Measurements from ENCODE around the gene ITGB4.

ITGB4 gene

DNA sequence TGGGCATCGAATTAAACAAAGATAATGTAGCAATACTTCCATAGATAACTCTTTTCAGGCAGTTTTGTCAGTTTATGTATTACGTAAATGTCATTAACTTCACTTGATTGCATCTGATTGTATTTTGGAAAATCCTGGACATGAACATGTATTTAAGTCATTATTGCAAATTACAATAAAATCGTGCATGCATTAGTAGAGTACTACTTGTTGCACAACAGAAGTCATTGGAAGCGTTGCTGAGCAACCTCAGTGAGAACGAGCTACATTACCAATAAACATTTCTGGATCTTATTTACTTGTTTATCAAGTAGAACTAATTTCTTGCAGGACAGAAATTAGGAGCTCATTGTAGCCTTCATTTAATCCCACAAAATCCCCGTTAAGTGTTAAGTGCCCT lies 70.0 kb downstream of the ITGB4 start:
- no peak overlapping the region for H3K4me3 ChIP-seq (ENCODE audit: low read depth, low read length)
- TF ChIP-seq, protein P1, sequence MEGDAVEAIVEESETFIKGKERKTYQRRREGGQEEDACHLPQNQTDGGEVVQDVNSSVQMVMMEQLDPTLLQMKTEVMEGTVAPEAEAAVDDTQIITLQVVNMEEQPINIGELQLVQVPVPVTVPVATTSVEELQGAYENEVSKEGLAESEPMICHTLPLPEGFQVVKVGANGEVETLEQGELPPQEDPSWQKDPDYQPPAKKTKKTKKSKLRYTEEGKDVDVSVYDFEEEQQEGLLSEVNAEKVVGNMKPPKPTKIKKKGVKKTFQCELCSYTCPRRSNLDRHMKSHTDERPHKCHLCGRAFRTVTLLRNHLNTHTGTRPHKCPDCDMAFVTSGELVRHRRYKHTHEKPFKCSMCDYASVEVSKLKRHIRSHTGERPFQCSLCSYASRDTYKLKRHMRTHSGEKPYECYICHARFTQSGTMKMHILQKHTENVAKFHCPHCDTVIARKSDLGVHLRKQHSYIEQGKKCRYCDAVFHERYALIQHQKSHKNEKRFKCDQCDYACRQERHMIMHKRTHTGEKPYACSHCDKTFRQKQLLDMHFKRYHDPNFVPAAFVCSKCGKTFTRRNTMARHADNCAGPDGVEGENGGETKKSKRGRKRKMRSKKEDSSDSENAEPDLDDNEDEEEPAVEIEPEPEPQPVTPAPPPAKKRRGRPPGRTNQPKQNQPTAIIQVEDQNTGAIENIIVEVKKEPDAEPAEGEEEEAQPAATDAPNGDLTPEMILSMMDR (IDR thresholded peaks at IDR 0.05; ENCODE audit: insufficient read depth, low read depth, low read length, missing control alignments): no peak
- no peak for DNase-seq (ENCODE audit: low read depth)

DNA sequence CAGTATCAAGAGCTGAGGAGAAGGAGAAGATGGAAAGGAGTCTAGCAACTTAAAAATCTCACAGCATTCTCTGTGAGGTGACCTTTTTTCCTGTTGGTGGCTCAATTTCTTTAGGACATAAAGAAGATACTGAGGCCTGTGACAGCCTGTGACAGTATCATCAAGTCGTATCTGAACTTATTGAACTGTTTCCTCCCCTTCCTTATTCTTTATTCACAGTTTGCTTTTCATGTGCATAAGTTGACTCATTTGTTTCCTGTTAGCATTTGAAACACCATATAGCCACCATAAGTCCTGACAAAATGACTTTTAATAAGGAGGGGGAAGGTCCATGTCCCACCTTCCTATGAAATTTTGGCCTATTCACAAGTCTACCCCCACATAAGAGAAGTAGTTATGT lies 72.2 kb downstream of the ITGB4 start:
- TF ChIP-seq, protein P1 (IDR thresholded peaks at IDR 0.05; ENCODE audit: insufficient read depth, low read depth, low read length, missing control alignments): no peak
- no peak for DNase-seq (ENCODE audit: low read depth)
- no peak overlapping the region for H3K4me3 ChIP-seq (ENCODE audit: low read depth, low read length)

DNA sequence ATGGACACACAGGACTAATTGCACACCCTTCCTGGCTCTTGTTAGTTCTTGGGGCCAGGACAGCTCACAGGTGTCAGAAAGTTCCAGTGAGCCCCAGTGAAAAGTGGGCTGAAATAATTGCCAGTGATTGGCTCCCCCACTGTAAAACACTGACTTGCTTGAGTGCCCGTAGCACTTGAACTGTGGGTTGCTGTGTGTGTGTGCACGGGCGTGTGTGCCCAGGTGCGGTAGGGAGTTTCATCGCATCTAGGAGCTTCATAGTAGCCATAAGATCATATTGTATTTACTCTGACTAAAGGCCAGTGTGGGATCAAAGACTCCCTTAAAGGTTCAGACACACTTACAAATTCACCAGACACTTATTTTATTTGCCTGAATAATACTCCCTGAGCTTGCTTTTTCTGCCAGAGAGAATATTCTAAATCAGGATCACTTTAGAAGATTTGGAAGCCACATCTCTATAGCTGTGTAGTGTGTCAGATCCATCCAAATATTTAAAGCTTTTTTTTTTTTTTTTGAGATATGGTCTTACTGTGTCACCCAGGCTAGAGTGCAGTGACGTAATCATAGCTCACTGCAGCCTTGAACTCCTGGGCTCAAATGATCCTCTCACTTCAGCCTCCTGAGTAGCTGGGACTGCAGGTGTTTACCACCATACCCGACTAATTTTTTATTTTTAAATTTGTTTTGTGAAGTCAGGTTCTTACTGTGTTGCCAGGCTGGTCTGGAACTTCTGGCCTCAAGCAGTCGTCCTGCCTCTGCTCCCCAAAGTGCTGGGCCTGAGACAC lies 74.8 kb downstream of the ITGB4 start:
- DNase-seq (ENCODE audit: low read depth): no peak
- TF ChIP-seq, protein P1 (IDR thresholded peaks at IDR 0.05; ENCODE audit: insufficient read depth, low read depth, low read length, missing control alignments): no peak
- H3K4me3 ChIP-seq (ENCODE audit: low read depth, low read length): no peak overlapping the region

DNA sequence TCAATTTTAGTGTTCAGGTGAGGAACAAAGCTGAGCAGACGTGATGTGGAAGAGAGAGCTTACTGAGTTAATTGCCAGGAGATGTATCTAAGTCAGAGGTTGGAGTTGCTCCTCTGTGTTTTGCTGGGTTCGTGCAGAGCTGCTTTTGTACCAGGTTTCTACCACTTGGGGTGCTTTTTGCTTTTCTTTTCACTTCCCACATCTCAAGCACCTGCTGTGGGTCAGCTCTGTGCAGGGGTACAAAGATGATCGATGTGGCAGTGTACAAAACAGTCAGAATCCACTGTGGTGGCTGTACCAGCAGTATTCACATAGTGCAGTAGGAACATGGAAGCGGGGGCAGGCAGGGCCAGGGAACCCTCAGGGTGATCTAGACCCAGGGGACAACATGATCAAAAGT lies 78.1 kb downstream of the ITGB4 start:
- DNase-seq (ENCODE audit: low read depth): no peak
- H3K4me3 ChIP-seq (ENCODE audit: low read depth, low read length): no peak overlapping the region
- TF ChIP-seq, protein P1 (IDR thresholded peaks at IDR 0.05; ENCODE audit: insufficient read depth, low read depth, low read length, missing control alignments): no peak

DNA sequence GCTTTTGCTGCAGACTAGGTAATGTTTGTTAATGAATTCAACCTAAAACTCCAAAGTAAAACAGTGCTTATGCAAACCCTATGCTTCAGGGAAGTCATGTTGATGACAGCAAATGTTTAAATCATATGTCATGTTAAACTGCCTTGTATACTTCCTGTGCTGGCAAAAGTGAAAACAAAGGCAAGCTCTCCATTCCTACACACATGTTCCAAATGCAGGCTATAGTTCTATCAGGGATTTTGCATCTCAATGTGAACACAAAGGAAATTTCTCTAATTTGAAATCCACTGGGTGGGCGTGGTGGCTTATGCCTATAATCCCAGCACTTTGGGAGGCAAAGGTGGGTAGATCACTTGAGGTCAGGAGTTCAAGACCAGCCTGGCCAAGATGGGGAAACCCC lies 82.6 kb downstream of the ITGB4 start:
- TF ChIP-seq, protein P1 (IDR thresholded peaks at IDR 0.05; ENCODE audit: insufficient read depth, low read depth, low read length, missing control alignments): no peak
- DNase-seq (ENCODE audit: low read depth): no peak
- no peak overlapping the region for H3K4me3 ChIP-seq (ENCODE audit: low read depth, low read length)

DNA sequence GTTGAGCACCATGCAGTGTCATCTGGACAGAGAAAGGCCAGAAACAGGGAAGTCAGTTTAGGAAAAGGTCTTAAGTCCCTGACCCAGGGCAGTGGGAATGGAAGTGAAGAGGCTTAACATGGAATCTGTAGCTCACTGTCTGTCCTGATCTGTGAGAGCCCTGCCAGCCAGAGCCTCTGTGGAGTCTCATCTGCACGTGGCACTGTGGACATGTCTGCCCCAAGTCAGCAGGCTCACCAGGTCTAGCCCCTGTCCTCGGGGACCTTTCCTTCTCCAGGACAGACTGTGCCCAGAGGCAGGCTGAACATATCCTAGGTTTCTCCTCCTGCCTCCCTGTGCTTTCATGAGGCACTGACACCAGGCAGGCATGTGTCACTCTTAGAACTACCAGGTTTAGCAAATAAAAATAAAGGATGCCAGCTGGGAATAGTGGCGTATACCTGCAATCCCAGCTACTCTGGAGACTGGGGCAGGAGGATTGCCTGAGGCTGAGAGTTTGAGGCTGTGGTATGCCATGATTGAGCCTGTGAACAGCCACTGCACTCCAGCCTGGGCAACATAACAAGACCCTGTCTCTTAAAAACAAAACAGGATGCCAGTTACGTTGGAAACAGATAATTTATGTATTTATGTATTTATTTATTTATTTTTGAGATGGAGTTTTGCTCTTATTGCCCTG lies 85.7 kb downstream of the ITGB4 start:
- DNase-seq (ENCODE audit: low read depth): no peak
- TF ChIP-seq, protein P1 (IDR thresholded peaks at IDR 0.05; ENCODE audit: insufficient read depth, low read depth, low read length, missing control alignments): no peak
- no peak overlapping the region for H3K4me3 ChIP-seq (ENCODE audit: low read depth, low read length)
